GM23338 (cell line): ENCODE data around the gene ATG2A. TPM values are rescaled to one million over a fixed set of nuclear protein-coding genes. Genes with fewer than 3 reads are reported as not detected.

Source experiments
- ATAC-seq: fragments of 200-7000 bp; cut with Tn5 transposase; 3 replicates; pipeline ENCODE4 v1.9.1; 2020
- DNase-seq: peaks from one replicate; pipeline ENCODE4 v3.0.0-alpha.2; 2015; ENCODE audit warnings: low spot score
- H2AFZ ChIP-seq: fragments of 200-600 bp; sonication (generic); 2 replicates; pipeline ENCODE4 v1.8.0; 2016; ENCODE audit warnings: antibody characterized with exemption, mild to moderate bottlenecking, moderate library complexity
- H3F3A ChIP-seq: fragments of 200-600 bp; sonication (generic); replicated peaks from 2 replicates; pipeline ENCODE4 v1.8.0; 2017; ENCODE audit warnings: antibody characterized with exemption, mixed run types, low read depth
- H3K27ac ChIP-seq: fragments of 200-600 bp; sonication (generic); 2 replicates; pipeline ENCODE4 v1.6.1; 2016; ENCODE audit warnings: low read depth
- H3K27me3 ChIP-seq: fragments of 200-600 bp; sonication (generic); 2 replicates; pipeline ENCODE4 v1.8.0; 2016; ENCODE audit warnings: mild to moderate bottlenecking, mixed run types, moderate library complexity; ENCODE audit not compliant: insufficient read depth
- H3K36me3 ChIP-seq: fragments of 200-600 bp; sonication (generic); 2 replicates; pipeline ENCODE4 v1.8.0; 2016; ENCODE audit warnings: mild to moderate bottlenecking; ENCODE audit not compliant: insufficient read depth
- H3K4me1 ChIP-seq: fragments of 200-600 bp; sonication (generic); 2 replicates; pipeline ENCODE4 v1.8.0; 2016; ENCODE audit warnings: mild to moderate bottlenecking, moderate library complexity; ENCODE audit not compliant: insufficient read depth
- H3K4me2 ChIP-seq: fragments of 200-600 bp; sonication (generic); 2 replicates; pipeline ENCODE4 v1.7.1; 2017; ENCODE audit warnings: mixed run types
- H3K4me3 ChIP-seq: fragments of 200-600 bp; sonication (generic); 2 replicates; pipeline ENCODE4 v1.6.1; 2016; ENCODE audit warnings: mixed run types
- H3K79me2 ChIP-seq: fragments of 200-600 bp; sonication (generic); replicated peaks from 2 replicates; pipeline ENCODE4 v1.8.0; 2017; ENCODE audit warnings: mild to moderate bottlenecking; ENCODE audit not compliant: insufficient read depth
- H3K9me2 ChIP-seq: fragments of 200-600 bp; sonication (generic); 2 replicates; pipeline ENCODE4 v1.8.0; 2017; ENCODE audit not compliant: insufficient read depth
- H4K20me1 ChIP-seq: fragments of 200-600 bp; sonication (generic); replicated peaks from 2 replicates; pipeline ENCODE4 v1.8.0; 2017; ENCODE audit warnings: mild to moderate bottlenecking; ENCODE audit not compliant: insufficient read depth
- H3K27ac Mint-ChIP-seq: 2 replicates; pipeline ENCODE4 v1.8.0; 2020; ENCODE audit warnings: inconsistent platforms, mild to moderate bottlenecking, moderate library complexity, mixed read lengths
- H3K27me3 Mint-ChIP-seq: 3 replicates; pipeline ENCODE4 v1.8.0; 2022; ENCODE audit warnings: low read depth, mild to moderate bottlenecking, moderate library complexity, mixed read lengths, inconsistent platforms; ENCODE audit not compliant: insufficient read depth, poor library complexity
- H3K36me3 Mint-ChIP-seq: 3 replicates; pipeline ENCODE4 v1.8.0; 2021; ENCODE audit warnings: low read depth, mild to moderate bottlenecking, inconsistent platforms, moderate library complexity, mixed read lengths
- H3K4me1 Mint-ChIP-seq: 3 replicates; pipeline ENCODE4 v1.8.0; 2020; ENCODE audit warnings: mild to moderate bottlenecking, inconsistent platforms, mixed read lengths
- H3K4me3 Mint-ChIP-seq: 3 replicates; pipeline ENCODE4 v1.8.0; 2021; ENCODE audit warnings: moderate library complexity, mild to moderate bottlenecking, inconsistent platforms, mixed read lengths
- H3K9me3 Mint-ChIP-seq: 3 replicates; pipeline ENCODE4 v1.8.0; 2020; ENCODE audit warnings: moderate library complexity, mild to moderate bottlenecking, inconsistent platforms, mixed read lengths
- CREB1 ChIP-seq: fragments of 250-450 bp; sonication (Bioruptor Pico); IDR thresholded peaks from 2 replicates; pipeline ENCODE4 v1.5.0; 2020; ENCODE audit warnings: low read depth, mild to moderate bottlenecking, moderate library complexity
- ETS1 ChIP-seq: IDR thresholded peaks from 2 replicates; pipeline ENCODE4 v1.6.1; 2016; ENCODE audit warnings: antibody characterized with exemption
- EZH2 ChIP-seq: fragments of 200-600 bp; sonication (generic); IDR thresholded peaks from one replicate; pipeline ENCODE4 v1.8.0; 2017; ENCODE audit warnings: antibody characterized with exemption, mild to moderate bottlenecking, low read depth; ENCODE audit not compliant: unreplicated experiment
- JUNB ChIP-seq: IDR thresholded peaks from one replicate; pipeline ENCODE4 v1.6.1; 2016; ENCODE audit warnings: antibody characterized with exemption; ENCODE audit not compliant: unreplicated experiment
- NANOG ChIP-seq: IDR thresholded peaks from 2 replicates; pipeline ENCODE4 v1.6.1; 2016; ENCODE audit warnings: antibody characterized with exemption, borderline replicate concordance
- POLR2AphosphoS5 ChIP-seq: IDR thresholded peaks from 2 replicates; pipeline ENCODE4 v1.6.1; 2016; ENCODE audit warnings: antibody characterized with exemption, low read depth
- REST ChIP-seq: IDR thresholded peaks from one replicate; pipeline ENCODE4 v1.6.1; 2018; ENCODE audit warnings: antibody characterized with exemption; ENCODE audit not compliant: unreplicated experiment
- STAT1 ChIP-seq: IDR thresholded peaks from one replicate; pipeline ENCODE4 v1.6.1; 2016; ENCODE audit warnings: antibody characterized with exemption; ENCODE audit not compliant: unreplicated experiment
- ZNF462 ChIP-seq: fragments of 250-450 bp; sonication (Bioruptor Pico); IDR thresholded peaks from 2 replicates; pipeline ENCODE4 v1.5.0; 2020; ENCODE audit warnings: mild to moderate bottlenecking, moderate library complexity
- polyA plus RNA-seq: library from polyadenylated mRNA; unstranded; fragments of >200 nt; fragmentation: Nextera tagmentation; extraction: Ambion mirVana; gene quantifications from 2 replicates; pipeline ENCODE4 v1.2.1, GENCODE V29; 2016
- total RNA-seq: library from RNA; depleted of rRNA; stranded (reverse); fragments of >200 nt; shearing (Covaris generic); gene quantifications from 2 replicates; pipeline ENCODE4 v1.2.3, GENCODE V29; 2014

ATG2A gene
- total and polyA plus RNA-seq, 2 experiments from 2014 or later = 8.7 to 31.7 TPM

- TF ChIP-seq CREB1 (no peak), REST (no peak)
Measured at GRCh38 chr11:64868904-64869570, 48.0 kb downstream of the ATG2A start (continued).

GRCh38 chr11:64867748-64868462 is 49.1 kb downstream of the ATG2A start:
- Mint-ChIP-seq H3K4me1 (peaks cover 16% of the 10 kb centered on the region), H3K4me3 (no peak overlapping the region), H3K36me3 (peaks cover 2% of the 10 kb centered on the region; the same call in 2 of the 3 replicates), H3K9me3 (no peaks in the 10 kb centered on the region), H3K27ac (no peak overlapping the region), H3K27me3 (peaks cover 3% of the 10 kb centered on the region)
- DNase-seq (no peak), ATAC-seq (no peak)
- Histone ChIP-seq H3K4me1 (peaks cover 15% of the 10 kb centered on the region), H3K27ac (0 out of 2 replicates have a peak overlapping the region, but pooled peaks have one; percentile 50), H4K20me1 (no peaks in the 10 kb centered on the region), H3K4me2 (no peak overlapping the region), H3K79me2 (peaks cover 11% of the 10 kb centered on the region), H3K36me3 (no peaks in the 10 kb centered on the region), H3K27me3 (no peaks in the 10 kb centered on the region), H3K9me2 (no peaks in the 10 kb centered on the region), H2AFZ (no peak overlapping the region), H3F3A (0 out of 2 replicates have a peak, but pooled peaks cover 4% of the 10 kb centered on the region), H3K4me3 (no peak overlapping the region)
- TF ChIP-seq NANOG (no peak), POLR2AphosphoS5 (no peak), REST (no peak), ETS1 (no peak), EZH2 (no peak), JUNB (no peak), ZNF462 (CRISPR knock-in tag) (no peak), STAT1 (no peak)
